SU-DHL-6 (cell line): Measurements from ENCODE around the gene CLDN10.

Experiments
- H2AFZ ChIP-seq: fragments of 200-600 bp; sonication (generic); 2 replicates; pipeline ENCODE4 v1.6.1; 2014; ENCODE audit warnings: low read depth, mild to moderate bottlenecking, moderate library complexity, mixed read lengths, antibody characterized with exemption, low read length; ENCODE audit not compliant: severe bottlenecking
- H3F3A ChIP-seq: fragments of 200-600 bp; shearing (Covaris generic); 2 replicates; pipeline ENCODE4 v1.6.0; 2016; ENCODE audit warnings: antibody characterized with exemption, mild to moderate bottlenecking; ENCODE audit not compliant: insufficient read depth
- H3K27ac ChIP-seq: fragments of 200-600 bp; sonication (generic); 2 replicates; pipeline ENCODE4 v1.5.1; 2016; ENCODE audit warnings: low read depth, mild to moderate bottlenecking, low read length, moderate library complexity, mixed read lengths
- H3K27me3 ChIP-seq: fragments of 200-600 bp; sonication (generic), shearing (Covaris generic); 2 replicates; pipeline ENCODE4 v1.6.0; 2014; ENCODE audit warnings: mild to moderate bottlenecking, low read length
- H3K36me3 ChIP-seq: fragments of 200-600 bp; sonication (generic); 2 replicates; pipeline ENCODE4 v1.6.1; 2014; ENCODE audit warnings: mild to moderate bottlenecking, low read length, mixed read lengths
- H3K4me2 ChIP-seq: fragments of 300-600, 200-600 bp; shearing (Covaris generic), sonication (generic); 2 replicates; pipeline ENCODE4 v1.6.0; 2014; ENCODE audit warnings: low read length, low read depth, mild to moderate bottlenecking; ENCODE audit not compliant: poor library complexity, severe bottlenecking
- H3K4me3 ChIP-seq: fragments of 200-600 bp; sonication (generic); 2 replicates; pipeline ENCODE4 v1.5.1; 2014; ENCODE audit warnings: antibody characterized with exemption, low read length, mild to moderate bottlenecking, mixed read lengths; ENCODE audit not compliant: insufficient read depth, poor library complexity, severe bottlenecking
- H3K79me2 ChIP-seq: fragments of 200-600 bp; sonication (generic); 2 replicates; pipeline ENCODE4 v1.6.1; 2014; ENCODE audit warnings: mild to moderate bottlenecking, low read length, moderate library complexity; ENCODE audit not compliant: insufficient read depth
- H3K9ac ChIP-seq: fragments of 200-600 bp; sonication (generic); 2 replicates; pipeline ENCODE4 v1.7.0; 2014; ENCODE audit warnings: mild to moderate bottlenecking, low read length
- H3K9me2 ChIP-seq: fragments of 200-600 bp; sonication (generic); replicated peaks from 2 replicates; pipeline ENCODE4 v1.6.1; 2014; ENCODE audit warnings: low read length; ENCODE audit not compliant: insufficient read depth
- H3K9me3 ChIP-seq: fragments of 200-600 bp; sonication (generic); 2 replicates; pipeline ENCODE4 v1.6.1; 2014; ENCODE audit warnings: low read length, mixed read lengths; ENCODE audit not compliant: insufficient read depth
- H4K20me1 ChIP-seq: fragments of 200-600 bp; sonication (generic); 2 replicates; pipeline ENCODE4 v1.6.1; 2014; ENCODE audit warnings: low read depth, mild to moderate bottlenecking, antibody characterized with exemption, low read length, moderate library complexity, mixed read lengths
- CTCF ChIP-seq: fragments of 200-600 bp; sonication (generic); IDR thresholded peaks from one replicate; pipeline ENCODE4 v1.5.1; 2017; ENCODE audit warnings: antibody characterized with exemption, mild to moderate bottlenecking, low read length, moderate library complexity; ENCODE audit not compliant: insufficient read depth, poor library complexity, severe bottlenecking
- EZH2phosphoT487 ChIP-seq: fragments of 200-600 bp; sonication (generic), shearing (Covaris generic); conservative IDR thresholded peaks from 2 replicates; pipeline ENCODE4 v1.6.1; 2018; ENCODE audit warnings: mild to moderate bottlenecking, antibody characterized with exemption, low read length, moderate library complexity, mixed read lengths

CLDN10 gene

GRCh38 chr13:95530178-95530577 lies 22.3 kb upstream of the CLDN10 start:
- no peaks in the 10 kb centered on the region for H4K20me1 ChIP-seq
- H3K9me3 ChIP-seq, result 0 out of 2 replicates have a peak, but pooled peaks cover 3% of the 10 kb centered on the region
- H3K27ac ChIP-seq, result no peak overlapping the region
- H2AFZ ChIP-seq, result no peak overlapping the region
- H3K9ac ChIP-seq, result no peak overlapping the region
- no peaks in the 10 kb centered on the region for H3K36me3 ChIP-seq
- no peaks in the 10 kb centered on the region for H3K27me3 ChIP-seq
- H3K4me3 ChIP-seq, result no peak overlapping the region
- TF ChIP-seq EZH2phosphoT487 (no peak), CTCF (no peak)
- H3K79me2 ChIP-seq, result no peaks in the 10 kb centered on the region
- H3K4me2 ChIP-seq, result no peak overlapping the region
- no peaks in the 10 kb centered on the region for H3F3A ChIP-seq
- H3K9me2 ChIP-seq, result no peaks in the 10 kb centered on the region

- no peak overlapping the region for H3K4me3 ChIP-seq
- H3F3A ChIP-seq, result no peaks in the 10 kb centered on the region
- TF ChIP-seq EZH2phosphoT487 (no peak), CTCF (no peak)
- H3K9me3 ChIP-seq, result 0 out of 2 replicates have a peak, but pooled peaks cover 3% of the 10 kb centered on the region
- no peaks in the 10 kb centered on the region for H3K79me2 ChIP-seq
- H3K27ac ChIP-seq, result no peak overlapping the region
- H2AFZ ChIP-seq, result no peak overlapping the region
- no peaks in the 10 kb centered on the region for H3K36me3 ChIP-seq
- no peaks in the 10 kb centered on the region for H3K9me2 ChIP-seq
- H3K9ac ChIP-seq, result no peak overlapping the region
- no peaks in the 10 kb centered on the region for H3K27me3 ChIP-seq
- H3K4me2 ChIP-seq, result no peak overlapping the region
- H4K20me1 ChIP-seq, result no peaks in the 10 kb centered on the region
Observed at GRCh38 chr13:95533545-95534160, 18.9 kb upstream of the CLDN10 start.

- Histone ChIP-seq H3K27me3 (no peaks in the 10 kb centered on the region), H3K9ac (no peak overlapping the region), H3K4me3 (no peak overlapping the region), H3K79me2 (no peaks in the 10 kb centered on the region), H3K36me3 (no peaks in the 10 kb centered on the region), H3F3A (no peaks in the 10 kb centered on the region), H3K27ac (no peak overlapping the region), H3K9me2 (no peaks in the 10 kb centered on the region), H3K9me3 (no peaks in the 10 kb centered on the region), H4K20me1 (no peaks in the 10 kb centered on the region), H3K4me2 (no peak overlapping the region), H2AFZ (no peak overlapping the region)
- TF ChIP-seq CTCF (no peak), EZH2phosphoT487 (no peak)
Observed at GRCh38 chr13:95535243-95535642, 17.3 kb upstream of the CLDN10 start.
